GM19452 (cell line): ENCODE results near the gene SLC25A30.
"Not testable (repeated sequence)": the region's sequence is repeated elsewhere in the genome, so short reads cannot be mapped to it uniquely, and the experiment has no call there.

ENCODE experiments used
- ATAC-seq: cut with Tn5 transposase; IDR thresholded peaks from one replicate; pipeline ENCODE4 v1.9.1; 2021; ENCODE audit not compliant: unreplicated experiment

Gene SLC25A30

GRCh38 chr13:45368571-45368970, 49.6 kb downstream of the SLC25A30 start:
- no peak for ATAC-seq

- no peak for ATAC-seq
Measured at GRCh38 chr13:45368005-45368404, 50.2 kb downstream of the SLC25A30 start.

- peak; percentile 94 for ATAC-seq
Measured at GRCh38 chr13:45367358-45367757, 50.8 kb downstream of the SLC25A30 start.

GRCh38 chr13:45365558-45365885, 52.7 kb downstream of the SLC25A30 start:
- ATAC-seq = no peak

- ATAC-seq = no peak
Measured at GRCh38 chr13:45364876-45365557, 53.2 kb downstream of the SLC25A30 start.

GRCh38 chr13:45362939-45363338, 55.2 kb downstream of the SLC25A30 start:
- no peak for ATAC-seq

GRCh38 chr13:45361596-45362206, 56.5 kb downstream of the SLC25A30 start:
- ATAC-seq = no peak

GRCh38 chr13:45356966-45357672, 61.1 kb downstream of the SLC25A30 start:
- no peak for ATAC-seq

GRCh38 chr13:45353895-45354294, 64.3 kb downstream of the SLC25A30 start:
- peak; percentile 58 for ATAC-seq

- ATAC-seq = no peak
Measured at GRCh38 chr13:45352031-45352430, 66.1 kb downstream of the SLC25A30 start.

GRCh38 chr13:45350152-45350551, 68.0 kb downstream of the SLC25A30 start:
- ATAC-seq = no peak

- ATAC-seq = no peak
Measured at GRCh38 chr13:45349438-45349837, 68.7 kb downstream of the SLC25A30 start.

GRCh38 chr13:45344064-45344463, 74.1 kb downstream of the SLC25A30 start:
- ATAC-seq = not testable (repeated sequence)
